DMS79 treated with DMSO at 0.1 percent for 48 hours (cell line): ENCODE data around the gene LRRC8B.

ENCODE experiments used
- DNase-seq: peaks from one replicate; lab custom pipeline; 2025; lab: John Stamatoyannopoulos, UW

LRRC8B gene

GRCh38 chr1:89633800-89634625, 109.4 kb downstream of the LRRC8B start:
- DNase-seq = peak; percentile 67

GRCh38 chr1:89635825-89636815, 111.5 kb downstream of the LRRC8B start:
- DNase-seq = no peak

GRCh38 chr1:89637496-89637895, 112.9 kb downstream of the LRRC8B start:
- DNase-seq = no peak

- DNase-seq = no peak
These were observed 115.8 kb downstream of the LRRC8B start for GRCh38 chr1:89640440-89640839.

- DNase-seq = no peak
These were observed 117.2 kb downstream of the LRRC8B start for GRCh38 chr1:89641781-89642180.

GRCh38 chr1:89643577-89643976, 118.9 kb downstream of the LRRC8B start:
- no peak for DNase-seq

- DNase-seq = no peak
These were observed 119.6 kb downstream of the LRRC8B start for GRCh38 chr1:89644119-89644814.

GRCh38 chr1:89646259-89646658, 121.6 kb downstream of the LRRC8B start:
- no peak for DNase-seq
